Psoas muscle (tissue), 8 donors: ENCODE measurements around the gene SLC3A2. TPM values are rescaled to one million over a fixed set of nuclear protein-coding genes. Genes with fewer than 3 reads are reported as not detected.
"Not testable (repeated sequence)": the region's sequence is repeated elsewhere in the genome, so short reads cannot be mapped to it uniquely, and the experiment has no call there.

Source experiments
- ATAC-seq, 4 donors: fragments of 200-7000 bp; cut with Tn5 transposase; one replicate each; pipeline ENCODE4 v1.9.1; 2020; ENCODE audit warnings: moderate library complexity in 3 of 4, mild to moderate bottlenecking in 2 of 4
- DNase-seq, 2 donors: peaks; one replicate each; pipeline ENCODE4 v3.0.0-alpha.2; 2020
- H3K27ac ChIP-seq: fragments of 200-600 bp; one replicate; pipeline ENCODE4 v1.8.0; 2022
- H3K27me3 ChIP-seq, 3 donors: fragments of 200-600 bp in 1 of 3; one replicate each; pipeline versions ENCODE4 v1.6.1 to v1.8.0; 2013 to 2022; ENCODE audit warnings: low read length in 2 of 3, mild to moderate bottlenecking in 2 of 3, moderate library complexity in 1 of 3; ENCODE audit not compliant: insufficient read depth in 3 of 3
- H3K36me3 ChIP-seq, 2 donors: fragments of 200-600 bp in 1 of 2; one replicate each; pipeline versions ENCODE4 v1.6.1 to v1.8.0; 2013 to 2022; ENCODE audit warnings: low read depth in 1 of 2, mild to moderate bottlenecking in 1 of 2, moderate library complexity in 1 of 2; ENCODE audit not compliant: insufficient read depth in 1 of 2
- H3K4me1 ChIP-seq: fragments of 200-600 bp; one replicate; pipeline ENCODE4 v1.8.0; 2022
- H3K4me3 ChIP-seq: fragments of 200-600 bp; one replicate; pipeline ENCODE4 v1.8.0; 2022; ENCODE audit warnings: mild to moderate bottlenecking
- H3K9me3 ChIP-seq: fragments of 200-600 bp; one replicate; pipeline ENCODE4 v1.8.0; 2022
- CTCF ChIP-seq: fragments of 200-600 bp; IDR thresholded peaks from one replicate; pipeline ENCODE4 v1.8.0; 2022; ENCODE audit warnings: antibody characterized with exemption
- WGBS, 3 donors: extraction: QIAGEN DNeasy Blood & Tissue Kit; methylation state at CpG; one replicate each; pipeline versions ENCODE4 v1.1.6 to v1.1.7; 2013; 5-methylcytosine and 5-hydroxymethylcytosine counted together
- intact Hi-C, 2 donors: fragments of 100-400 bp; cut with DNase I; formaldehyde crosslinking; loops; one replicate each; pipeline versions ENCODE4 v1.11.0 to v1.14.2; 2022
- polyA plus RNA-seq, 3 donors: library from polyadenylated mRNA; stranded (reverse); fragments of 200-250 nt; gene quantifications; one replicate each; pipeline ENCODE4 v1.2.3, GENCODE V29; 2013
- total RNA-seq, 4 donors: library from RNA; stranded (reverse); fragmentation: NEBNext Ultra II Directional in 2 of 4; extraction: Animal tissue kit (Norgen Biotek cat#: 25700) in 2 of 4; gene quantifications; one replicate each; pipeline versions ENCODE4 v1.2.1 to v1.2.4, GENCODE V29; 2021 to 2023
- donor health status: healthy with polysubstance abuse.
- donor health status: DM: no; HTN: no; CAD: no; lungs with moderate emphysema.
- donor health status: Bipolar disorder and iron deficiency.
- donor health status: healthy.
- donor health status: DM: yes; HTN: yes; CAD: no.
- donor health status: DM: no; HTN: no; CAD: no.
- donor health status: DM: no; HTN: no; CAD: no.
- donor health status: DM: yes; HTN: yes; CAD: no.

The SLC3A2 gene
- total and polyA plus RNA-seq, 7 donors = 62.6 to 374 (median 163) TPM

GRCh38 chr11:62832336-62833234 is 48.1 kb upstream of the SLC3A2 start, which contains the start of gene TEX54:
Gene TEX54 (minus strand): TSS chr11:62832841.
- Histone ChIP-seq H3K27ac (peak within 1 kb of the TSS; percentile 98), H3K4me1 (peaks cover 27% of the 10 kb centered on the region), H3K9me3 (no peaks in the 10 kb centered on the region), H3K36me3 (peaks cover 6 to 67% of the 10 kb centered on the region in 2 donors), H3K27me3 (no peaks in the 10 kb centered on the region), H3K4me3 (peak within 1 kb of the TSS; percentile 99)
- no peak for TF ChIP-seq CTCF
- intact Hi-C loops = loop anchor here (5.0 kb wide), 2 partner anchors 35 to 45 kb away; partner anchors contain the start of gene TMEM179B (in 1 of the 2)
- DNase-seq (peak; percentile 45 to 64), ATAC-seq (peak; percentile 2 to 33 (median 17))
- 6 to 9% (median 8%) methylated on average over 40 of the region's 40 CpGs for WGBS, 3 donors

GRCh38 chr11:62835336-62835735 is 45.4 kb upstream of the SLC3A2 start:
- Histone ChIP-seq H3K36me3 (peaks cover 6 to 49% of the 10 kb centered on the region in 2 donors), H3K4me1 (peaks cover 22% of the 10 kb centered on the region), H3K4me3 (no peak overlapping the region), H3K9me3 (no peaks in the 10 kb centered on the region), H3K27ac (no peak overlapping the region), H3K27me3 (no peaks in the 10 kb centered on the region)
- TF ChIP-seq CTCF = no peak
- intact Hi-C loops = loop anchor here in 1 of 2 donors (5.0 kb wide), 1 partner anchor 33 kb away; no protein-coding TSS in a partner anchor
- WGBS, 3 donors = 79 to 90% (median 84%) methylated on average over 8 of the region's 8 CpGs
- no peak for ATAC-seq
- DNase-seq = no peak

- H3K36me3 ChIP-seq = peaks cover 6 to 37% of the 10 kb centered on the region in 2 donors
- DNase-seq (peak; percentile 93 to 96), ATAC-seq (peak; percentile 74 to 80 (median 78))
- intact Hi-C loops = loop anchor here in 1 of 2 donors (5.0 kb wide), 1 partner anchor 37 kb away; no protein-coding TSS in a partner anchor
- peak within 1 kb of the TSS; percentile 100 for H3K27ac ChIP-seq
- H3K9me3 ChIP-seq = no peaks in the 10 kb centered on the region
- peaks cover 12% of the 10 kb centered on the region for H3K4me1 ChIP-seq
- peak within 1 kb of the TSS; percentile 84 for H3K4me3 ChIP-seq
- WGBS, 3 donors = 0% methylated on average over 60 to 62 of the region's 62 CpGs
- no peaks in the 10 kb centered on the region for H3K27me3 ChIP-seq
- TF ChIP-seq CTCF = no peak
Measured at GRCh38 chr11:62839050-62839945, 41.4 kb upstream of the SLC3A2 start, which contains the start of gene WDR74. Gene WDR74 (minus strand): TSS chr11:62839590. CDS start chr11:62839570, 20 bp downstream.

GRCh38 chr11:62840721-62841360 is 39.9 kb upstream of the SLC3A2 start:
- 1 to 2% (median 2%) methylated on average over 41 of the region's 41 CpGs for WGBS, 3 donors
- H3K36me3 ChIP-seq = peaks cover 0 to 22% of the 10 kb centered on the region in 2 donors
- ATAC-seq (peak; percentile 19 to 34 (median 26)), DNase-seq (peak; percentile 72 to 83)
- not testable (repeated sequence) for H3K27me3 ChIP-seq, H3K9me3 ChIP-seq
- peaks cover 12% of the 10 kb centered on the region for H3K4me1 ChIP-seq
- intact Hi-C loops = loop anchor here in 1 of 2 donors (2.0 kb wide), 1 partner anchor 40 kb away; the partner anchor contains the start of gene SLC3A2
- peak overlapping the region; percentile 100 for H3K27ac ChIP-seq
- peak overlapping the region; percentile 84 for H3K4me3 ChIP-seq
